Stimulated activated CD8-positive, alpha-beta memory T cell treated with anti-CD3 and anti-CD28 coated beads, Interleukin-4, amount 100 ng/mL, for 48 hours (primary cell): ENCODE data around the gene GLIS1.

Experiments used
- DNase-seq: peaks from one replicate; pipeline ENCODE4 v3.0.0-alpha.2; 2020

The GLIS1 gene

DNA sequence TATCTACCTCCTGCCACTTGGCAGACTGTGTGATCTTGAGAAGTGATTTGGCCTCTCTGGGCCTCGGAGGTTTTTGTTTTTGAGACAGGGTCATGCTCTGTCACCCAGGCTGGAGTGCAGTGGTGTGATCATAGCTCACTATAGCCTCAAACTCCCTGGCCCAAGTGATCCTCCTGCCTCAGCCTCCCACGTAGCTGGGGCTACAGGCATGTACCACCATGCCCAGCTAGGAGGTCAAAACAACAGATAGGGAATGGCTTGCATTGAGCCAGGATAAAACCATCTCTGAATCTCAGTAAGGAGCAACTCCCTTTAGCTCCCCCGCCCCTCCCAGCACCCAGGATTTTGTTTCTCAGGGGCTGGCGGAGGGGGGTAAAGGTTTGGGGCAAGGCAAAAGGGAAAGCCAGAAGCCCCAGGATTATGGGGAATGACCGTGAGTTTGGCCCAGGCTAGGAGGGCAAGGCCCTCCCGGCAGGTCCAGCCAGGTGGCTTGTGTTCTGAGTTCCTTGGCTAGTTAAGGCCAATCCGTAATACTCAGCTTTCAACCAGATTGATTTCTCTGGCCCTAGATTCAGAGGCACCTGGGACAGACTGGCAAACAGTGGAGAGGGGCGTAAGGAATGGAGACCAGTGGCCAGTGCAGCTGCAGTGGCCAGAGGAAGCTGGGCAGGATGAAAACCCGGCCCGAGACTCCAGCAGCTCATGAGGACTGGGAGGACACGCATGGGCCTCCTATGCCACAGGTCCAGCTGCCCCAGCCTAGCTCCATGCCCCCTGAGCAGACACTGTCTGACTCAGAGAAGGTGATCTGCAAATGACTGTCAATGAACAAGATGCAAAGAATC is 149.7 kb downstream of the GLIS1 start:
- peak; percentile 14 for DNase-seq

DNA sequence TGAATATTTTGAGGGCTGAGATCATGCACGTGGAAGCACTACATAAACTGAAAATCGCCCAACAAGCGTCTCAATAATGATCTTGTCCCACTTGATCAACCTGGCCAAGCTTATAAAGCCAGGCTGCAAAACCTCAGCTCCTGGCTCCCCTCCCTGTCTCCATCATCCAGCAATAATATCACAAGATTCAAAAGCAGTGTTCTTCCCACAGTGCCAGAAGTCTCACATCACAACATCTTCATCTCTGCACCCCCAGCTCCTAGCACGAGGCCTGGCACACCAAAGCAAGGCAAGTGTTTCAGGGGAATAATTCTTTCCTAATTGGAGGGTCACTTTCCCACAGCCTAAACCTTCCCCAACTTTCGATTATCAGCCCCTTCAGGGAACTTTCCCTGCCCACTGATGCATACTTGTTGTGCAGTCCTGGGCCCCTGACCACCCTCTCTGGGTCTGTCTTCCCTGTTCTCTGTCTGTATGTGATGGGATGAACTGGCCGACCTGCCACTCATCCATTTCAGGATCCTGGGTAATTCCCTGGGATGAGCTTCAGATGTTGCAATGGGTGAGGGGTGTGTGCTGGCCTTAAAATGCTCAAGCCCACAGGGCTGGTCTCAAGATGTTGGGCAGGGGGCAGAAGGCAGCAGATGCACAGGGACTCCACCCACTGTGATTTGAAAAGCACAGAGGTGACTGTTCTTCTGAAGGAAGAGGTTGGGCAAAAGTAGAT is 150.7 kb downstream of the GLIS1 start:
- peak; percentile 16 for DNase-seq

DNA sequence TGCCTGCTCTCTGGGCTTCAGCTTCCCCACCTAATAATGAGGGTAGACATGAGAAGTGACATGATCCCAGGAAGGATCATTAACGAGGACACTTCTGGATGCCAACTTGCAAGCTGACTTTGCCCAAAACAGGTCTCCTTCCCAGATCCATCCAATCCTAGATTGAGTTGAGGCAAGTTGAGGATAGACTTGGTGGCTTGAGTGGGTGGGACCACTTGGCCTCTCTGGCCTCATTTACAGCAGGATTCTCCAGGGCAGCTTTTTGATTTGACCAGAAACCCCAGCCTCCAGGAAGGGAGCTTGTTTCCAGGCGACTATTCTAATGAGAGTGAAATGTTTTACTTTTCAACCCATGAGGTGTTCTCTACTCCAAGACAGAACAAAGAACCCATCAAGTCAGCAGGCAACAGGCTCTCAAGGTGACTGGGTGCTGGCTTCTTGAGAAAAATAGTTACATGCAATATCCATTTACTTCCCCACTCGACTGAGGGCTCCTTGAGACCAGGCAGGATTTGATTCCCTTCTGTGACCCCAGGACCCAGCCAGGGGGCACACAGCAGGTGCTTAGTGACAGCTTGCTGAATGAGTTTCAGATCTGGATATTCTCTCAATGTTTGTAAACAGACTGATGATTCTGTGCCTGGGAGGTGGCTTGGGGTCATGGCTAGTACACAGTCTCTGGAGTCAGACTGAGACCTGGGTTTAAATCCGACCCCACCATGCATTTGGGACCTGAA is 151.5 kb downstream of the GLIS1 start:
- DNase-seq: peak; percentile 13

DNA sequence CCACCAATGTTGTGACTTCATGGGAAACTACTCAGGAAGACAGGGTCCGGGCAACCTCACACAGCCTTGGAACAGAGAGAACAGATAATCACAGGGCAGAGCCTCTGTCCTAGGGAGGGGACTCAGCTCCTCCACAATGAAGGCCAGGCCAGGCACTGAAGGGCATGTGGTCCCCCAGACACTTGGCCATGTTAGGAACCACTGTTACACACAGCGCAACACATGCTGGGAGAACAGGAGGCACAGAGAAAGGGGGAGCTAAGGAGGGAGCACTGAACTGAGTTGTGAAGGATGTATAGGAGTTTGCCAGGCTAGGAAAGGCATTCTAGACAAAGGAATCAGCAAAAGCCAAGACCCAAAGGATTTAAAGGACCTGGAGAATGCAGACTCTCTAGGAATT is 152.2 kb downstream of the GLIS1 start:
- DNase-seq: no peak

DNA sequence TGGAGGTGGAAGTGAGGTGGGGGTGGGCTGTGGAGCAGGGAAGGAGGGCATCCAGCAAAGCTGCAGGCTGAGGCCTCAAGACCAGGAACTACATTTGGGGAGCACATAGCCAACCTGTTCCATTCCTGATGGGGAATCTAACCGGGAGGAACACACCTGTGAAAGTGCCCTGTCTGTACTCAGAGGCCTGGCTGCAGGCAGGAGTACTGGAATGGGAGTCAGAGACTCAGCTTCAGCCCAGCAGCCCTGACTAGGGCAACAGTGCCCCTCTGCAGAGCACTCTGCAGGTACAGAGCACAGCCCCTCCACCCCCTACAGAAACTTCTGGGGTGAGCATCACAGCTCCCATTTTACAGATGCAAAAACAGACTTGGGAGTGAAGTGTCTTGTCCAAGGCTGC is 153.4 kb downstream of the GLIS1 start:
- no peak for DNase-seq

DNA sequence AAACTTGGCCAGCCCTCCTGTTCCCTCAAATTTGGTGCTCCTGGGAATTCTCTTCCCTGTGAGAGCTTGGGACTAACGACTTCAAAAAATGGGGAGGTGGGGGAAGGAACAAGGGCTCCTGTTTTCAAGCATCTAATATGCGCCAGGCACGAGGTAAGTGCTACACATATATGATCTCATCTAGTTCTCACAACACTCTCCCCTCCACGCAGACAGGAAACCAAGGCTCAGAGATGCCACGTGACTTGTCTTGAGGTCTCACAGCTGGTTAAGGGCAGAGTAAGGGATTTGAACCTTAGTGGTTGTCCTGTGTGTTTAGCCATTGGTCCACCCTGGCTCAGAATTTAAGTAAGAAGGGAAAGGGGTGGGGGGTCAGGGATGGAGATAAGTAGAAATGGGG is 153.8 kb downstream of the GLIS1 start:
- peak; percentile 50 for DNase-seq

DNA sequence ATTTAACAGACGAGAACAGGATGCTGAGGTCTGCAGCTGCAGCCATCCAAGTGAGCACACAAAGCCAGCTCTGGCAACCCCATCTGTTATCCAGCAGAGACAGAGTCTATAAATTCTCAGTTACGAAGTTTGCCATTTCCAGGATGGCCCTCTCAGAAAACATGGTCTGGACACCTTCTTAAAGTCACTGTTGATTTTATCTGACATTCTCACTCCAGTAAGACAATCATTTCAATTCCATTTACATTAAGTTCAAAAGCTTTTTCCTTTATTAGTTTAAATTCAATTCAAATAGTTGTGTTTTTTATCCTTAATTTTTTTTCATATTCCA is 154.2 kb downstream of the GLIS1 start:
- DNase-seq: no peak

DNA sequence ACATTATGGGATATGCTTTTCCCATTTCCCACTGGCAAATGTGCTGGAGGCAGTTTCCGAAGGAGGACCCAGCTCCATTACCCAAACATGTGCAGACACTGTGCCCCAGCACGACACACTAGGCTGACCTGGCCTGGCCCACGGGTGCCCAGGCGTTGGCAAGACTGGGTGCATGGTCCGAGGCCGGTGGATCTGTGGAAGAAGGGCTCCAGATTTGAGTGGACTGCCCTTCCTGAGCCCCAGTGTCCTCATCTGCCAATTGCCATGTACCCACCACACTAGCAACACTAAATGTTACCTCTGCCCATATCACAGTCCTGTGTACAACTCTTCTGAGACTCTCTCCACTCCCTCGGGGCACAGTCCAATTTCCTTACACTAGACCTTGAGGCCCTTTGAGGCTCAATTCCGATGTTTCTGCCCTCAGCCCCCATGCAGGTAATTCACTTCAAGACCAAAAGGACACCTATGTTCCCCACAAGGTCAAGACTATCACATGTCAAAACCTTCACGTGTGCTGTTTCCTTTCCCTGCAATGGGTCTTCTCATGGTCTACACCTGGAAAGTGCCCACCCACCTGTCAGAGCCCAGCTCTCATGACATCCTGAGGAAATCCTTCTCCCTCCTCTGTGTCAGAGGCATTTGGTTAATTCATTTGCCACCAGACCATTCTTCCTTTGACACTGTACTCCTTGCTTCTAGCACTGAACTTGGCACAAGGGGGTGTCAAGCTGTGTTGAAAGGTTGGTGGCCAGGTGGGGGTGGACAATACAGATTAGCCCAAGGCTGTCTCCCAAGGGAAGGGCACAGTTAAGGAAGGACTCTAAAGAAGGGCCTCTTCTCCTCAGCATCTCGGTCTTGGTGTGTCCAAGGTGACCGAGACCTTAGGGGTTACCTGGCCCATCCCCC is 154.8 kb downstream of the GLIS1 start:
- DNase-seq: no peak

DNA sequence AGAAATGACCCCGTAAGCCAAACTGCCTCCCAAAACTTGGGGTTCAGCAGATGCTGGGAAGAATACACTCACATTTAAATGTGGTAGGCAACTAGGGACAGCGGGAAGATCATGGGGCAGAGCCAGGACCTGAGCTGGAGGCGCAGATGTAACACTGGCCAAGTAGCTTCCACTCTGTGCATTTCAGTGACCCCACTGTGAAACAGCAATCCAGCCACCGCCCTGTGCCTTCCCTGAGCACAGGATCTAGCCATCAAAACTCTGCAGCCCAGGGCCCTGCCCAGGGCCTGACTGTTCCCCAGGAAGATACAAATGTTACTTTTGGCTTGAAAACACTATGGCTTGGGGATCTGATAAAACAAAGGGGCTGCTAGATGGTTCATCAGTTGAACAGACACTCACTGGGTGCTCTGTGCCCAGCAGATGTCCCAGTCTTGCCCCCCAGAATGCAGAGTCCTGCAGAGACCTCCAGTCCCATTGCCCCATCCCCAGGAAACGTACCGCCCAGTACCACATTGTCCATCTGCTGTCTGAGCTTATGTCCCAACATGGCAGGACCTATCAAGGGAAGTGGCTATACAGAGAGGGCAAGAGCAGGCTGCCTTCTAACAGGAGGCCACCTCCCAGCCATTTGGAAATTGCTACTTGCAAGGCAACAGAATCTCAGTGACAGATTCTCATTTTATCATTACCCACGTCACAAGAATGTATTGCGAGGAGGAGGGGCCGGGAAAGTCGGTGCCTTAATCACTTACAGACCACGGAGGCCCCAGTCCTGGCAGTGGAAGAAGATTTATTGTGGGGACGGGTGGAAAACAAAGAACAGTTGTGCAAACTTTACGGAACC is 155.7 kb downstream of the GLIS1 start:
- DNase-seq: no peak

DNA sequence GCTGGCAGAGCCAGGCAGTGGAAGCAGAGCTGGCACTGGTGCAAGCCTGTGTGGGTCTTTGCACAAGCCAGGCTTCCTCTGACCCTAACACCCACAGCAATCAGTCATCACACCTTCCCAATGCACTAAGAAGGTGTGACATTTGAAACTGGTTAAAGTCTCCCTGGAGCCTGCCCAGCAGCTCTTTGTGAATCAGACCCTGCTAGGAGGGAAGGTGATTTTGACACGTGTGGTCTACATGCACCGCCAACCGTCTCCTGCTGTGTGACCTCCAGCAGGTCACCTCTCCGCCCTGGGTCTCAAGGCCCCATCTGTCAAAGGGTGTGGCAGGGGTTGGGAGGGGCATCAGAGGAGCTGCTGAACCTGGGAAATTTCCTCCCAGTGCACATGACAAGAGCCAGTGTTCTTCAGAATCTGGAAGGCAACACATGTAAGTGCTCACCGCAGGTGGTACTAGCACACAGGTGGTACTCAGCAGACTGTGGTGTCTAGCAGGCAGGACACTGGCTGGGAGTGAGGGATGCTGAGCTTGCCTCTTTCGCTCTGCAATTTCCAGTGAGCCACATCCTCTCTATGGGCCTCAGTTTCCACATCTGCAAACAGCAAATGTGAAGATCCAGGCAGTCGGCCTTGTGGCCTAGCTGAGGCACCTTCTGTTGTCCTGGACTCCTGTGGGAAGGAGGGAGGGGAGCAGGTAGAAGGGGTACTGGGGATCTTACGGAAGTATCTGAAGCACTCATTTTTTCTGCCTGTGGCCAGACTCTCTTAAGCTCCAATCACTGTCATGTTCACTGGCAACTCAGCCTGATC is 156.5 kb downstream of the GLIS1 start:
- no peak for DNase-seq

DNA sequence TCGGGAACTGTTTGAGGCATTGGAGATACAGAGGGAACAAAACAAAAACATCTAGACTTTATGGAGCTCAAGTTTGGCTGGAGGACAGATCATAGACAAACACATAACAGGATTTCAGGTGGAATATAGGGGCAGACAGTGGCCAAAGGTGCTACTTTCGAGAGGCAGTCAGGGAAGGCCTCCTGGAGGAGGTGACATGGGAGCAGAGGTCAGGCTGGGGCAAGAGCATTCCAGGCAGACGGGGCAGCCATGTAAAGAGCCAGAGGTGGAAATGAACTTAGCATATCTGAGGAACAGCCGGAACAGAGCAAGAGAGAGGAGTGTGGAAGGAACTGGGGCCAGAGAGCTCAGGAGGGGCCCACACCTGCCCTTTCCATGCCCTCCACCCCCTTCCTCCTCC is 157.5 kb downstream of the GLIS1 start:
- no peak for DNase-seq

DNA sequence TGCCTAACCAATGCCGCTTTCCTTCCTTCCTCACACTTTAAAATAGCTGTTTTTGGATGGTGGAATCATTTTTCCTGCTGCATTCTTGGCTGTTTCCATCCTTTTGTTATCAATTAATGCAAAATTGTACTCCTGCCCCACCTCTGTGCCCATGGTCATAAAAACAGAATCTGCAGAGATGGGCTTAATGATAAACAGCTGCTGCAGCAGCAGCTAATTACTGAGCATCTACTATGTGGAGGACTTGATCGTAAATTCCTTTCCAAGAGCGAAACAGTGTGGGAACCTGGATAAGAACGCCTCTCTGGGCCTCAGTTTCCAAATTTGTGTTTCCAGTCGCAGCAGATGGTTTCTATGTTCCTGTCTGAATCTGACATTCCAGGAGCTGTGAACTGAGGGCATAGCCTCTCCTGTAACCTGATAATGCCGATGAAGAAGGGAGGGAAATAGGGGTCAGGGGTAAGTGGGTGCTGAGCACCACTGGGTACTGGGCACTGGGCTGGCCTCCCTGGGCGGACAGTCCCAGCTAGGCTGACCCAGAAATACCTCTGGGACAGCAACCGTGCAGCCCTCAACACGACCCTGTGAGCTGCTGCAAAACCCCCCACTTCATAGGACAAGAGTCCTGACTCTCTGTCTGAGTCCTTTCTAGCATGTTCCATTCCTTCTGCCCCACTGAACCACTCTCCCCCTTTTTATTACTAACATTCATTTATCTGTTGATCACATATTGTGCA is 158.1 kb downstream of the GLIS1 start:
- no peak for DNase-seq

DNA sequence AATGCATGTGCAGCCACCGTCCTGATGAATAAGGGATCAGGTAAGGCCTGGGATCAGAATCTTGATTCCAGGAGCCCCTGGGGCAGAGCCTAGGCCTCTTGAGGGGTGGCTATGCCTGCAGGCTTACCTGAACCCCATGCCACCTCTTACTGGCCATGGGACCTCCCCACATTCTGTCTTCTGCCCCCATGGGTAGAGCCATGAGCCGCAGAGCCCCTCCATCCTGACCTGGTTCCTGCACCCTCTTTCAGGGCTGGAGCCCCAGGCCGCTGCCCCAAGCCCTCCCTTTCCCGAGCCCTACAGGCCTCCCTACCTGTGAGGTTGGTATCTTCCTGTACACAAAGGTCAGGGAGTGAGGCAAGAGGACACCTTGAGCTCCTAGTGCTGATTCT is 159.0 kb downstream of the GLIS1 start:
- no peak for DNase-seq

DNA sequence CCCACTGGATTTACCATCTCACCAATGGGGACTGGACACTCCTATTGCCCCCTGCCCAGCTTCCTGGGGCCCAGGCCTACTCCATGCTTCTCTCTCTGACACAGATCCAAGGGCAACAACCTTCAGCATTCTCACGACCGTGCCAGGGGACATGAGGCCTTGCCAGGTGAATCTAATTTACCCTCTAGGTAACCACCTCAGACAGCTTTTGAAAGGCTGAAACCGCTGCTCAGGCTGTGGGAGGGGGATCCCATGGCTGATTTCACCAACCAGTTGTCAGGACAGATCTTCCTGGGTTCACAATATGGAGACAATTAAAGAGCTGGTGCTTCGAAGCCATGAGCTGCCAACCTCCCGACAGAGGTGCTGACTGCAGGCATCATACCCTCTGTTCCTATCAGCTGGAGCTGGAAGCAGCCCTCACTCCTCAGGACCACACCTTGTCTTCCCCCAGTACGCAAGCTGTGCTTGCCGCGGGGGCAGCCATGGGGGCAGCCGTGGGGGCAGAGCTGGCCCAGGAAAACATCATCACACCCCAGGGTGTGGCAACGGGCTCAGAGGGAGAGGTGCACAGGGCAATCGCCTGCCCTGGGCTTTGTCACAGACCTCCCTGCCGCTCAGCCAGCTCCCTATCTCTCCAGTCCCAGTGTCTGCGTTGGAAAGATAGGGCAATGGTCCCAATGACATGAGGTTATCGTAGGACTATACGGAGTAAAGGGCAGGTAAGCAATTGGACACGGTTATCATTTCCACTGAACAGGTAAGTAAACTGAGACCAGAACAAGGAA is 159.5 kb downstream of the GLIS1 start:
- DNase-seq: no peak

DNA sequence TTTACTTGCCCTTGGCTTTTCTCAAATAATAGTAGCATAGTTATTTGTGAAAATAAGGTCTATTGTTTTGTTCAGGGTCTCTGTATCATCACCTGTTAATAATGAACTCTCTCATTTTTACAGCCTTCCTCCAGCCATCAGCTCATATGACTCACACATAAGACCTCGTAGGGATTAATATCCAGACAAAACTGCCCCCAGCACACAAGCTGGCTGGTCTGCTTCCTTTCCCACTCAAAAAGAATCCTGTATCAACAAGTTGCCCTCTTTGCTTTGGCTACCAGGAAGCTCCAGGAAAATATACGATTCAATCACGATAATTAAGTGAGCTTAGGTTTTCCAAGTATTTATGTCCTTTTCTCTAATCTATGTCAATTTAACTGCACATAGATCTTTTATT is 160.6 kb downstream of the GLIS1 start:
- DNase-seq: no peak

DNA sequence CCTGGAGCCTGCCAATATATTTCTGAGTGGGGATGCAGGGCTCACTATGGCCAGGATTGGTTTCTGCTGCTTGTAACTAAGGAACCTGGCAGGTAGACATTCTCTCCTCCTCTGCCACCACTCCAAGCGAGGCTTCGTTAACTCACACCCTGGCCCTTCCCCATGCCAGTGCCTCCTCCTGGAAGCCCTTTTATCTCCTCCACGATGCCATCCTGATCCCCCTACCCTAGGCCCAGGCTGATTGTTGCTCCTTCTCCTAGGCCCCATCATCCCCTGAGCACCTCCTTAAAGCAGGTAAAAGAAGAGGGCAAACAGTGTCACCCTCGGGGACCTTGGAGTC is 161.2 kb downstream of the GLIS1 start:
- no peak for DNase-seq

DNA sequence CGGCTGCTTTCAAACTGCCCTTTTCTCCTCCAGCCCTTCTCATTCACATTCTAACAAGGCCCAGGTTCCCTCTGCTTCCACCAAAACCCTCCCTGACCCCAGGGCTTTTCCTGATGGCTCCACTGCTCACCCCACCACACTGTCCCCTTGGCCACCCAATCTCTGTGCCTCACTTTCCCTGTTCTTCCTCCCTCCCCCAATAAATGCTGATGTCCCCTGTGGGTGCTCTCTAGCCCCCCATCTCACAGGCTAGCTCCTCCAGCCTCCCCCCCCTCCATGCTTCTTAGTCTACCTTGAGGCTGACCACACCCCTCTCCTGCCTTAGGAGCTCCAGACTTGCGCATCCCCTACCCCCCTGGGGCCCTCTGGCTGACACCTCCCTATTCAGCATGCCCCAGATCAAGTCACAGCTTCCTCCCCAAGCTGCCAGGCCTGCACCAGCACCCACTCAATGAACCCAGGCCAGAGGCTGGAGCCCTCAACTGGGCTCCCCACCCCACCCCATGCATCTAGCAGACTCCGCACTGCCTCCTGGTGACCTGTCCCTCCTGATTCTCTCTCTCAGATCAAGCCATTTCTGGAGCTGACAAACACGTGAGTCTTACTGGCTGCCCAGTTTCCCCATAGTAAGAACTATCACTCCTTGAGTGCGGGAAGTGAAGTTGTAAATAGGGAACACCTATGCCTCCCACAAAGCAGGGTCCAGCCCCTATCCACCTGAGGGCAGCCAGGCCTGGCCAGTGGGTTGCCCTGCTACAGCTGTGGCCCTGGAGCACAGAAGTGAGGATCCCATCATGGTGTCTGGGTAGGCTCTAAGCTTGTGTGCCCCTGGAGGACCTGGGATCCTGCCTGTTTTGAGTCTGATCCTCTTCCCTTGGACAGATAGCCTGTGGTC is 161.9 kb downstream of the GLIS1 start:
- no peak for DNase-seq

DNA sequence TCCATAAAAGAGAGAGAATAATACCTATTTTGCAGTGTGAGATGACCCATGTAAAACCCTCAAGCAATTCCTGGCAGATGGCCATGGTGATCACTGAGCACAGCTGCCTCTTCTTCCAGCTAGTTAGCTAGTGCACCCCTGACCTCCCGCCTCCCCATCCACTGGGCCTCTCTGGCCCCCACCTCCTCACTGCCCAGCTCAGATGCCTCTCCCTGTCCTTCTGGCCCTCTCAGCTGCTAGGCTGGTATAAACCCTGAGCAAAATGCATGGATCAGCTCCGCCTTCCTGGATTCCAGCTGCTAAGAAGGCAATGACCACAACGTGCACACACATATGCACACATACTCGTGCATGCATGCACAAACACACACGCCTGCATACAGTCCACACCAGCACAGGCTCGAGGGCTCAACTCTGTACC is 162.6 kb downstream of the GLIS1 start:
- DNase-seq: no peak
